SK-N-MC (cell line): Measurements from ENCODE around the gene CLSTN3.

ENCODE experiments used
- EZH2 ChIP-seq: fragments of 200-600 bp; sonication (generic); IDR thresholded peaks from one replicate; pipeline ENCODE4 v1.6.1; 2017; ENCODE audit warnings: antibody characterized with exemption
- FOXP2 ChIP-seq: optimal IDR thresholded peaks from 2 replicates; pipeline ENCODE3; 2011; ENCODE audit warnings: mild to moderate bottlenecking, moderate library complexity; ENCODE audit not compliant: insufficient read depth; ENCODE audit errors: extremely low read length, control extremely low read depth
- POLR2AphosphoS5 ChIP-seq: IDR thresholded peaks from 2 replicates; pipeline ENCODE4 v1.6.1; 2012; ENCODE audit warnings: mild to moderate bottlenecking, low read depth, low read length, borderline replicate concordance

DNA sequence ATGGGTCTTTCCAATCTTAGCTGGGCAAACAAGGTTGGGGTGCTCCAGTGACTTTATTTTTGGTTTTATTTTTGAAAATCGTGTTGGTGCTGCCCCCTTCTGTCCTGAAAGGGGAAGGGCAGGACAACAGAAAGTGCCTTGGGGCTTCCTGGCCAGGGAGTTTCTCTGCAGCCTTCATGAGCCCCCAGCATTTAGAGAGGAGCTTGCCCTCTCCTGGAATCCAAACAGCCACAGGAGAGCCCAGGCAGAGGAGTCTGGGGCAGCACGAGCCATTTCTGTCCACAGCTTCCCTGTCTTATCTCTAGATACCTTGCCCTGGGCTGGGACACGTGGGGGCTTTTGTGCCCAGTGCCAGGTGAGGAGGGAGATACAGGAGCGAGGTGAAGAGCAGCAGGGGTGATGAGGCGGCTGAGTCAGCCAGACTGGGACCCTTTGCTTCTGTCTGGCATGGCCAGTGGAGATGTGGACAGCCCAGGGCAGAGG is 16.7 kb upstream of the CLSTN3 start:
- TF ChIP-seq POLR2AphosphoS5 (no peak), EZH2 (no peak), FOXP2 (no peak)
